Ovary (tissue), 3 donors: Measurements from ENCODE around the gene DNAH11.

Experiments
- EP300 ChIP-seq: sonication (generic); formaldehyde crosslinking; IDR thresholded peaks from one replicate; pipeline ENCODE4 v1.6.1; 2017; ENCODE audit warnings: antibody characterized with exemption
- POLR2A ChIP-seq: fragments of 450-650 bp; IDR thresholded peaks from one replicate; pipeline ENCODE4 v1.6.1; 2017; ENCODE audit warnings: antibody characterized with exemption, mild to moderate bottlenecking, moderate library complexity
- TF ChIP-seq, protein P1 (sequence below), 3 donors: fragments of 450-650 bp in 2 of 3; fragments of 200-600 bp in 1 of 3; IDR thresholded peaks; one replicate each; pipeline versions ENCODE4 v1.5.1 to v1.8.0; 2016 to 2022; ENCODE audit warnings: antibody characterized with exemption in 3 of 3, mild to moderate bottlenecking in 1 of 3
- donor health status: DM: no; HTN: no; CAD: no.

DNA sequence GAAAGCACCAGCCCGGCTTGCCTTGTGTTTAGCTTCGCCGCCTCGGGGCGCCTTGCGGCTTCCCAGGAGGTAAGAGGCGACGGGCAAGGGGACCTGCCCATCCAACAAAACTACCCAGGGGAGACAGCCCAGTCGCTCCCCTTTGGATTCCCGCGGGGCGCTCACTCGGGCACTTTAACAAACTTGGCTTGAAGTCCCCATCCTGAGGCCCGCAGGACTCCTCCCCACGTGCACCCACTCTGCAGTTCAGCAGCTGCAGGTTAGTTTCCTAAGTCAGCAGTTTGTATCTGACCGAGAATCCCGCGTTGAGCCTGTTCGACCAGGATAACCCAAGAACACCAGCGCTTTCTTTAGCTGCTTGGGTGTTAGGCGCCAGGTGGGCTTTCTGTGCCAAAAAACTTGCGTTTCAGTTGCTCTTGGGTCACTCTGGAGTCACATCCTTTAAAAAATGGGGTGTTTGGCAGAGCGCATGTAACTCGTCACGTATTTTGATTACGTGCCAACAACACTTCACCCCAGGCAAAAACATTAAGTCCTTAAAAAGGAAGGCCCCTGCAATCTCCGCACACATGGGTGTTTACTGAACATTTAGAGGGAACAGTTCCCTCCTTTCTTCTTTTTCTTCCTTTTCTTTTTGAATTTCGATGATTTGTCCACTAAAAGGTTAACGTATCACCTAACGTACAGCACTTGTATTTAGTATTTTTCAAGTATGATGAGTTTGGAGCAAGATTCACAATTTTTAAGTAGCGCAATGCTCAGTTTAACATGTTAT, 876 bp downstream of the DNAH11 start:
- no peak for TF ChIP-seq POLR2A
- no peak for TF ChIP-seq EP300
- TF ChIP-seq, protein P1, sequence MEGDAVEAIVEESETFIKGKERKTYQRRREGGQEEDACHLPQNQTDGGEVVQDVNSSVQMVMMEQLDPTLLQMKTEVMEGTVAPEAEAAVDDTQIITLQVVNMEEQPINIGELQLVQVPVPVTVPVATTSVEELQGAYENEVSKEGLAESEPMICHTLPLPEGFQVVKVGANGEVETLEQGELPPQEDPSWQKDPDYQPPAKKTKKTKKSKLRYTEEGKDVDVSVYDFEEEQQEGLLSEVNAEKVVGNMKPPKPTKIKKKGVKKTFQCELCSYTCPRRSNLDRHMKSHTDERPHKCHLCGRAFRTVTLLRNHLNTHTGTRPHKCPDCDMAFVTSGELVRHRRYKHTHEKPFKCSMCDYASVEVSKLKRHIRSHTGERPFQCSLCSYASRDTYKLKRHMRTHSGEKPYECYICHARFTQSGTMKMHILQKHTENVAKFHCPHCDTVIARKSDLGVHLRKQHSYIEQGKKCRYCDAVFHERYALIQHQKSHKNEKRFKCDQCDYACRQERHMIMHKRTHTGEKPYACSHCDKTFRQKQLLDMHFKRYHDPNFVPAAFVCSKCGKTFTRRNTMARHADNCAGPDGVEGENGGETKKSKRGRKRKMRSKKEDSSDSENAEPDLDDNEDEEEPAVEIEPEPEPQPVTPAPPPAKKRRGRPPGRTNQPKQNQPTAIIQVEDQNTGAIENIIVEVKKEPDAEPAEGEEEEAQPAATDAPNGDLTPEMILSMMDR (IDR thresholded peaks at IDR 0.05): no peak
